ENCODE data around the gene ZNF318.
"Not testable (repeated sequence)": the region's sequence is repeated elsewhere in the genome, so short reads cannot be mapped to it uniquely, and the experiment has no call there.

GRCh38 chr6:43303006-43303405 is 66.4 kb downstream of the ZNF318 start:
- TF ChIP-seq CTCF (IDR thresholded peaks at IDR 0.05); EZH2 (IDR thresholded peaks at IDR 0.05; ENCODE audit: borderline replicate concordance, insufficient read depth, low read depth, low read length, poor library complexity, severe bottlenecking): not testable (repeated sequence)

All from B cell (primary cell).